Measurements from ENCODE around the gene CHRM4. TPM values are rescaled to one million over a fixed set of nuclear protein-coding genes. Genes with fewer than 3 reads are reported as not detected.
A peak's percentile ranks its signal among the peaks of the same experiment; 100 is the strongest.

CHRM4 gene
- total RNA-seq, 3 donors from 2014 or later, result 0.32 to 6.0 (median 3.1) TPM

DNA sequence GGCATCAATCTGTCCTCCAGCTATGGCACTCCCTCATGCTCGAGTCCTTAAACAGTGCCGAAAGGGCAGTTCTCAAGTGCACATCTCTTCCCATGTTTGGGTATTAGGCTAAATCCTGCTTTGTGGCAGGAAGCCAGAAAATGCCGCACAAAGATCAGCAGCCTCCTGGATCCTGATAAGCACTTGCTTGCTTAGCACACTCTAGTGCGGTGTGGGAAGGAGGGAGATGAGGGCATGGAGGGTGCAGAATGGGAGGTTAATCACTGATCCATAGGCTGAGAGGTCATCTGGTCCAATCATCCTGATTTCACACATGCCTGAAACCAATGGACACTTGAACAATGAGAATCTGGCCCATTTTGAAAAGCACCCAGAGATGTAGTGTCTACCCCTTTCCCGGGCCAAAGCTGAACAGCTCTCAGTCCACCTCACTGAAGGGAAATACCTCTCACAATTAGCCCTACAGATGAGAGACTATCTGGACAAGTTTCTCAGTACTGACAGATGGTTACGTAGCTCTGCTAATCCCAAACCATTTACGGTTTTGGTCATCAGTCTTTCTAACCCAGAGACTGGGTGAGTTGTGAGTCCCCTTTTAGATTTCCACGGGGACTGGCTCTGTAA is 29.8 kb upstream of the CHRM4 start:
- Histone ChIP-seq H3K9me3 (no peaks in the 10 kb centered on the region), H3K36me3 (ENCODE audit: low read depth) (no peaks in the 10 kb centered on the region), H3K4me3 (no peak overlapping the region), H3K4me1 (ENCODE audit: low read depth) (no peaks in the 10 kb centered on the region)
- DNase-seq (no peak), ATAC-seq (no peak)
- TF ChIP-seq, protein P1, sequence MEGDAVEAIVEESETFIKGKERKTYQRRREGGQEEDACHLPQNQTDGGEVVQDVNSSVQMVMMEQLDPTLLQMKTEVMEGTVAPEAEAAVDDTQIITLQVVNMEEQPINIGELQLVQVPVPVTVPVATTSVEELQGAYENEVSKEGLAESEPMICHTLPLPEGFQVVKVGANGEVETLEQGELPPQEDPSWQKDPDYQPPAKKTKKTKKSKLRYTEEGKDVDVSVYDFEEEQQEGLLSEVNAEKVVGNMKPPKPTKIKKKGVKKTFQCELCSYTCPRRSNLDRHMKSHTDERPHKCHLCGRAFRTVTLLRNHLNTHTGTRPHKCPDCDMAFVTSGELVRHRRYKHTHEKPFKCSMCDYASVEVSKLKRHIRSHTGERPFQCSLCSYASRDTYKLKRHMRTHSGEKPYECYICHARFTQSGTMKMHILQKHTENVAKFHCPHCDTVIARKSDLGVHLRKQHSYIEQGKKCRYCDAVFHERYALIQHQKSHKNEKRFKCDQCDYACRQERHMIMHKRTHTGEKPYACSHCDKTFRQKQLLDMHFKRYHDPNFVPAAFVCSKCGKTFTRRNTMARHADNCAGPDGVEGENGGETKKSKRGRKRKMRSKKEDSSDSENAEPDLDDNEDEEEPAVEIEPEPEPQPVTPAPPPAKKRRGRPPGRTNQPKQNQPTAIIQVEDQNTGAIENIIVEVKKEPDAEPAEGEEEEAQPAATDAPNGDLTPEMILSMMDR (IDR thresholded peaks at IDR 0.05), result no peak
- intact Hi-C loops (cut with DNase I, micrococcal nuclease), result no loop called here

DNA sequence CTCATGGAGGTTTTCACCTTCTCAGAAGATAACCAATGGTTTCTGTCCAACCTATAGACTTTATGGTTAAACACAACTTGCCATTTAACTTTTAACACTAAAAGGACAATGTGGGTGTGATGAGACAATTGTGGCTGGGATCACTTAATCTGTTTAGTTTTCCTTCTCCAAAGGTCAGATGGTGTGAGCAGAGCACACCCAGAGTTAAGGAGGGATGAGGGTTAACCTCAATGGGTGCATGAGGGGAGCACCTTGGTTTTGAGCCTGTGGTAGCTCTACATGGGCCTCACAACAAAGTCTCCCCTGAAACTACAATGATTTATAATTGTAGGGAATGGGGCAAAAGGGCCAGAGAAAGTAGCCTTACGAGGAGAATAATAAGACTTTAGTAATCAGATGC is 28.9 kb upstream of the CHRM4 start:
- H3K4me3 ChIP-seq, result no peak overlapping the region
- H3K9me3 ChIP-seq, result no peaks in the 10 kb centered on the region
- TF ChIP-seq, protein P1 (IDR thresholded peaks at IDR 0.05), result no peak
- ATAC-seq (no peak), DNase-seq (no peak)
- no peaks in the 10 kb centered on the region for H3K4me1 ChIP-seq (ENCODE audit: low read depth)
- intact Hi-C loops (cut with DNase I, micrococcal nuclease), result no loop called here
- H3K36me3 ChIP-seq (ENCODE audit: low read depth), result no peaks in the 10 kb centered on the region

DNA sequence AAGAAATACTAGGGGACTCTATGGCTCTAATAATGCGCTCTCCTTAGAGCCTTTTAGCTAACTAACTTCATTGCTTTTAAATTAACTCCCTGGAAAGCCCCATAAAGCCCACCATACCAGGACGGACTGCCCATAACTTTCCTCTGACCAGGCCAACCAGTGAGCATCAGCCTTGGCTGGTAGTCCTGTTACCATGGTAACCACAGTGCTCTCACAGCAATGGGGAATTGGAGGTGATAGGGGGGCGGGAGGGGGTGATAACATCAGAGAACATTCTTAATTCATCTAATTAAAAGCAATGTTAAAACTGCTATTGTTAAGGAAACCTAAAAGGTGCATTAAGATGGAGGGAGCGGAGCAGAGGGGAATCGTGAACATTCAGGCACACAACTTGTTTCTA is 27.2 kb upstream of the CHRM4 start:
- TF ChIP-seq, protein P1 (IDR thresholded peaks at IDR 0.05), result no peak
- intact Hi-C loops (cut with DNase I, micrococcal nuclease), result no loop called here
- H3K36me3 ChIP-seq (ENCODE audit: low read depth), result peaks cover 6% of the 10 kb centered on the region

DNA sequence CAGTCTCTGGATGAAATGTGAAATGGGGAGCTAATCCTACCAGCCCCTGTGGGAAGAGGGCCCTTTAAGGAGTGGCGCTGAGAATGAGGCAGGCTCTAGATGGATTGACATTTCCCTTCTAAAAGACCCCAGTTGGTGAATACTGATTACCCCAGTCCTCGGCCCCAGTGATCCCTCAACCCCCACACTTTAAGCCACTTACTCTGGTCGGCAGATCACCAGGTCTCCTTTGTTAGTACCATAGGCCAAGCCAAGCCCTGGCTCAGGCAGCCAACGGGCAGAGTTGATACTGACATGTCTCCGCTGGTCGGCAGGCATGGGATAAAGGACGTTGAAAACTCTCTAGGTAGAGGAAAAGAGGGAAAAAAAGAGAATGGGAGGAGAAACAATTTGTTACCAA is 26.1 kb upstream of the CHRM4 start:
- Histone ChIP-seq H3K36me3 (ENCODE audit: low read depth) (peaks cover 6% of the 10 kb centered on the region), H3K9me3 (no peaks in the 10 kb centered on the region), H3K4me1 (ENCODE audit: low read depth) (no peaks in the 10 kb centered on the region), H3K4me3 (no peak overlapping the region)
- TF ChIP-seq, protein P1 (IDR thresholded peaks at IDR 0.05), result no peak
- intact Hi-C loops (cut with DNase I, micrococcal nuclease), result no loop called here
- DNase-seq, result no peak
- no peak for ATAC-seq

More for the DNA sequence above, 27.2 kb upstream of the CHRM4 start:
- H3K4me3 ChIP-seq, result no peak overlapping the region
- ATAC-seq (no peak), DNase-seq (no peak)
- H3K4me1 ChIP-seq (ENCODE audit: low read depth), result no peaks in the 10 kb centered on the region
- H3K9me3 ChIP-seq, result no peaks in the 10 kb centered on the region

DNA sequence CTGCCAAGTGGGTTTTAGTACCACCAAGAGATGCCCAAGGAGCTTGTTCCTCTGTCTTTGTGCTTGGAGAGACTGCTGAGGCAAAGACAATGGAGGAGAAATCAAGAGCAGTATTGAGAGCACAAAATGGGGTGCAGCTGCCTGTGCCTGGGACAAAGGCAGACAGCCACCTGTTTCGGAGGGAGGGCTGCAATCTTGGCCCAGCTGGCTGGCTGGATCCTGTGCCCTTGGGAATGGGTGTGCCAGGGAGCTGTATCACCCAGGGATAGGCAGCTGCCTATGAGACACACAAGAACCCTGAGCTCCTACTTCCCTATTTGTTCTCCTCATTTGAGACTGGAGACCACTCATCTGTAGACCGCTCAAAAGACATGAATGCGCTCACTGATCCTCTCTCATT is 23.3 kb upstream of the CHRM4 start:
- Histone ChIP-seq H3K4me1 (ENCODE audit: low read depth) (no peaks in the 10 kb centered on the region), H3K4me3 (no peak overlapping the region), H3K36me3 (ENCODE audit: low read depth) (peaks cover 6% of the 10 kb centered on the region), H3K9me3 (no peaks in the 10 kb centered on the region)
- ATAC-seq (peak; percentile 57), DNase-seq (no peak)
- intact Hi-C loops (cut with DNase I, micrococcal nuclease), result no loop called here
- TF ChIP-seq, protein P1 (IDR thresholded peaks at IDR 0.05), result no peak

DNA sequence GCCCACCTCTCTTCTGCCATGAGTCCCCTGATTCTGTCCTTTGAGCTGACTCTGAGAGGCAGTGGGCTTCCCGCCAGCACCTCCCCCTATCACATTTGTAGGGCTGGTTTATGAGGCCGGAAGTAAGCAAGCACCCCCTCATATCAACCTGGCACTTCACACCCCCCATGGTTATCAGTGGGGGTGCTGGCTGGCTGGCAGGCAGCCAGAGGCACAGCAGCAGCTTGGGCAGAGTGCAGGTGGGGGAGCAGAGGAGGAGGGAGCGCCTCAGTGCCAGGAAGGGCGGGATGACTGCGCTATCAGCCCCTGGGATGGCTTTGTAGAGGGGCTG is 22.9 kb upstream of the CHRM4 start:
- TF ChIP-seq, protein P1 (IDR thresholded peaks at IDR 0.05), result no peak
- H3K4me3 ChIP-seq, result no peak overlapping the region
- no peak for DNase-seq
- no peaks in the 10 kb centered on the region for H3K4me1 ChIP-seq (ENCODE audit: low read depth)
- no peaks in the 10 kb centered on the region for H3K9me3 ChIP-seq
- intact Hi-C loops (cut with DNase I, micrococcal nuclease), result no loop called here
- ATAC-seq, result peak; percentile 15
- peaks cover 6% of the 10 kb centered on the region for H3K36me3 ChIP-seq (ENCODE audit: low read depth)

Data from mucosa of descending colon (tissue), 3 donors.